NCI-H1048 (cell line): ENCODE measurements around the gene AP1S3.
"Not testable (repeated sequence)": the region's sequence is repeated elsewhere in the genome, so short reads cannot be mapped to it uniquely, and the experiment has no call there.

Source experiments
- DNase-seq: peaks from one replicate; lab custom pipeline; 2025; lab: John Stamatoyannopoulos, UW

The AP1S3 gene

DNA sequence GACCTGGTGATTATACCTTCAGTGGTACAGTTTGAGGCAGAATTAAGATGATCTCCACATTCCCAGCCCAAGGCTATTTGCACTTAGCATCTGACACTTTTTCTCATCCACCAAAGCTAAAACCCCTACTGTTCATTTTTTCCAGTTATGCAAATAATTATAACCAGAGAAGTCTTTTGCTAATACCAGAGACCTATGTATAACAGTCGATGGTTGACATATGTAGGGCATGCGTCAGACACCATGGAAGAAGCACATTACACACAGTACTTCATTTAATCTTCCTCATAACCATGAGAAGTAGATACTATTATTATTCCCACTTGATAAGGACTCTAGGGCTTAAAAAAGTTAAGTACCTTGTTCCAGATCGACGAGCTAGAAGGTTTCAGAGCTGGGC lies 36.5 kb downstream of the AP1S3 start:
- DNase-seq, result peak; percentile 33

DNA sequence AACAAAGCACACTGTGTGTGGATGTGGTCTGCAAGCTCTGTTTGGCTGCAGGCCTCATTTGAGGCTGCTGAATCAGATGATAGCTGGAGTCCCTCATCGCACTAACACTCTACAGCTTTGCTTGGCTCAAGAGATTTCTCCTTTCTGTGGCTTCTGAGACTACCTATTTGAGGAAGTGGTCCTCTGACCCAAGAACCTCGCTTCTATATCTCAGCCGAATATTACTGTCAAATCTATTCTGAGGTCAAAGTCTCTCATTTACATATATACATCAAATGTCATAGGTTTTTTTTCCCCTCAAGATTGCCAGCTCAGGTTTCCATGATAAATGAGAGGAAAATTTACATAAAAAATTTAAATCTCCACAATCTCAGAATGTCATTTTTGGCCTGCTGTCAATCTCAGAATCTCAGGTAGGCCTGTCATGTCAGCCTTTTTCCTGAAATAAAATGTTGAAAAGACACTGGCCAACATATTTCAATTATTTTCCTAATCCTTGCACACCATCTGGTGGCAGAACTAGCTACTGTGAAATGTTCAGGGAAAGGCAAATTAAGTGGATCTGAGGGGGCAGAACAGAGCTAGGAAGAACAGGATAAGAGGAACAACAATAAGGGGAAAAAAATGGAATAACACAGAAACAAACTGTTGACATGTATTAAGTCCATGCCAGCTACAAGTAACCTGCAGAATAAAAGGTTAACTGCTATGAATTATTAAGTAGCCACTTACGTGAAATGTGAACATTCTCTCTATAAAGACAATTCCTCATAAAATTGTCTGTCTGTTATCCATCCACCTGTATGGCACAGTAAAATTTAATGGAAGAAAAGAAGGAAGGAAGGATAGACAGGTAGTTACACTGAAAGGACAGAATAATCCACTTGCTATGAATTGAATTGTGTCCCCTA lies 39.3 kb downstream of the AP1S3 start:
- no peak for DNase-seq

DNA sequence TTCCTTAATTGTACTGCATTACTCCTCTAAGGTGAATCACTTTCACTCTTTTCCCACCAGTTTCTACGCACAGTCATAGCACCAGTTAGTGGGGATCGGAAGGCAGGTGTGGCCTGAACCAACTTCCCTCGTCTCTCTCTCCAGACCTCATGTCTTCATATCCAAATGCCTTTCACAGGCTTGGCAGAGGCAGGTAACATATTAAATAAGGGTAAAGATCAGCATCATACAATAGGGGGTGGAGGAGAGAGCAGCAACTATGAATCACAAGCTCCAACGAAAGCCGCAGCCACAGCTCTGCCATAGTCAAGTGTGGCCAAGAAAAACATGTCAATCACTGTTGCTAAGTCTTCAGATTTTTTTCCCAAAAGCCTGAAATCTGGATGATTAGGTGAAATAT lies 40.3 kb downstream of the AP1S3 start:
- no peak for DNase-seq

DNA sequence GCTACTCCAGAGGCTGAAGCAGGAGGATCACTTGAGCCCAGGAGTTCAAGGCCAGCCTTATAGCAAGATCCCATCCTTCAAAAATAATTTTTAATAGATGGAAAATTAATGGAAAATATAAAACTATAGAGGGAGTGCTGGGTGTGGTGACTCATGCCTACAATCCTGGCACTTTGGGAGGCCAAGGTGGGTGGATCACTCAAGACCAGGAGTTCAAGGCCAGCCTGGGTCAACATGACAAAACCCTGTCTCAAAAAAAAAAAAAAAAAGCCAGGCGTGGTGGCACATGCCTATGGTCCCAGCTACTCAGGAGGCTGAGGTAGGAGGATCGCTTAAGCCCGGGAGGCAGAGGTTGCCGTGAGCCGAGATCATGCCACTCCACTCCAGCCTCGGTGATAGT lies 48.0 kb downstream of the AP1S3 start:
- no peak for DNase-seq

DNA sequence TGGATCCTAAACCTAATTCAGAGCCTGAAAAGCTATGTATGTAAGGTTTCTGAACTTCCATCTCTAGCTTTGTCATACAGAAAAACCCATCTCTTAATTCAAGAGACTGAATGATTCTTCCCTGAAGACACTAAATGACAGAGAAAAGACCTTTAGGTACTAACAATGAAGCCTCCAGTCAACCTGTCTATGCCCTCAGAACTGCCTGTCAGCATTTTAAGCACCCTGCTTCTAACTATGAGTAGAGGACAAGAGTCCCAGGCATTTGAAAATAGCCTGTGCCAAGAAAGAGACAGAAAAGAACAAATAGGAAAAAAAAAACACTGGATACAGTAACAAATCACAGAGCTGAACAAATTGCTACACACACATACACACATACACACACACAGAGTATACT lies 48.6 kb downstream of the AP1S3 start:
- no peak for DNase-seq

DNA sequence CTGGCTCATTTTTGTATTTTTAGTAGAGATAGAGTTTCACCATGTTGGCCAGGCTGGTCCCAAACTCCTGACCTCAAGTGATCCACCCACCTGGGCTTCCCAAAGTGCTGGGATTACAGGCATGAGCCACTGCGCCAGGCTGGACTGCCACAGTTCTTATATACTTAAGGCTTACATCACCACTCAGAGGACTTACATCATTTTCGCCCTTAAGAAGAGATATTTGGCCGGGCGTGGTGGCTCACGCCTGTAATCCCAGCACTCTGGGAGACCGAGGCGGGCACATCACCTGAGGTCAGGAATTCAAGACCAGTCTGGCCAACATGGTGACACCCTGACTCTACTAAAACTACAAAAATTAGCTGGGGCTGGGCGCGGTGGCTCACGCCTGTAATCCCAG lies 49.3 kb downstream of the AP1S3 start:
- not testable (repeated sequence) for DNase-seq

DNA sequence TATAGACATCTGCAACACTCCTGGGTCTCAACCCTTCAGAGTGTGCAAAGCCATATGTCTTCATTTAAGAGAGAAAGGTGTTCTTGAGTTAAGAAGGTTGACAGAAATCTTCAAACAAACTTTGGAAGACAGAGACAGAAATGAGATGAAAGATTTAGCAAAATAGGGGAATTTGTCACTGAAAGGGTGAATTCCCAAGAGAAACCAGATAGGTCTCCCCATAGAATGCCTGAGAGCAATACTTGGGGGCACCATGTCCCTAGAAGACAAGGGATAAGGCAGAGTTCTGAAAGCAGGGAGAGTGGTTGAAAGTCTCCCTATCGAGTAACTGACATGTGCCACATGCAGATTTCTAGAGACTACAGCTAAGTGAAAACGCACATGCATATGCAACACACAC lies 50.0 kb downstream of the AP1S3 start:
- no peak for DNase-seq

DNA sequence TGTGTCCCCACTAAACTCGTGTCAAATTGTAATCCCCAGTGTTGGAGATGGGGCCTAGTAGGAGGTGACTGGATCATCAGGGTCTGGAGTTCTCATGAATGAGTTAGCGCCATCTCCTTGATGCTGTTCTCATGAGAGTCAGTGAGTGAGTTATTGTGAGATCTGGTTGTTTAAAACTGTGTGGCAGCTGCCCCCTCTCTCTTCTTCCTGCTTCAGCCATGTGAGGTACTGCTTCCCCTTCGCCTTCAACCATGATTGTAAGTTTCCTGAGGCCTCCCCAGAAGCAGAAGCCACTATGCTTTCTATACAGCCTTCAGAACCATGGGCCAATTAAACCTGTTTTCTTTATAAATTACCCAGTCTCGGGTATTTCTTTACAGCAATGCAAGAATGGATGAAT lies 50.4 kb downstream of the AP1S3 start:
- no peak for DNase-seq

DNA sequence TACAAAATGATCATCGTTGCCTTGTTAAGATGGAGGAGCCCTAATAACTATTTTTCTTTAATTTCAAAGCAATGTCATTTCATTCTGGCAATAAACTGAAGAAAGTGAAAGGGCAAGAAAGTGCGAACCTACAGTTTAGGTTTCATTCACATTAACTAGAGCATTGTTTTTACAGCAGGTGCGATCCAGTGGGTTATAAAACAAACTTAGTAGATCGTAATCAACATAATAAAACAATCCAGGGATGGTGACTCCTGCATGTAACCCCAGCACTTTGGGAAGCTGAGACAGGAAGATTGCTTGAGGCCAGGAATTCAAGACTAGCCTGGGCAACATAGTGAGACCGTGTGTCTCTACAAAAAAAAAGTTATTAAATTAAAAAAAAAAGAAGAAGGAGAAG lies 51.1 kb downstream of the AP1S3 start:
- DNase-seq, result no peak

DNA sequence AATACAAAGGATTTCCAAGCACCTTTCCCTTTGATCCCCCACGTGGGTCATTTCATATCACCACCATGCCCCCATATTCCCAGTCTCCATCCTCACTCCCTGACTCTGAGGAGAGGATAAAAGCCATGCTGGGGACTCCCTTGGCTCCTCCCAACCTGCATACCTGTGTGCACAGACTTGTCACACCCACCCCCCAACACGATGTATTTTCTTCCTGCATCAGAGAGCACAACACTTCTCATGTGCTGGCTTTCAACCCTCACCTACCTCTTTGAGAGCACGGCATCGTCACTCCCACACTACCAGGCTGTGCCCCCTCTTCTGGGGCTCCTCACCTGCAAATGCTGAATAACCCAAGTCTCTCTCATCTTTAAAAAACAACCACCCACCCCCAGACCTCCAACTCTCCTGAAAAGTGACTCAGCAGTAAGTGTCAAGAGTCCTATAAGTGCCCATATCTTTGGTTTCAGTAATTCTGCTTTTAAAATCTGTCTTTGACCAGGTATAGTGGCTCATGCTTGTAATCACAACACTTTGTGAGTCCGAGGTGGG lies 53.1 kb downstream of the AP1S3 start:
- no peak for DNase-seq

DNA sequence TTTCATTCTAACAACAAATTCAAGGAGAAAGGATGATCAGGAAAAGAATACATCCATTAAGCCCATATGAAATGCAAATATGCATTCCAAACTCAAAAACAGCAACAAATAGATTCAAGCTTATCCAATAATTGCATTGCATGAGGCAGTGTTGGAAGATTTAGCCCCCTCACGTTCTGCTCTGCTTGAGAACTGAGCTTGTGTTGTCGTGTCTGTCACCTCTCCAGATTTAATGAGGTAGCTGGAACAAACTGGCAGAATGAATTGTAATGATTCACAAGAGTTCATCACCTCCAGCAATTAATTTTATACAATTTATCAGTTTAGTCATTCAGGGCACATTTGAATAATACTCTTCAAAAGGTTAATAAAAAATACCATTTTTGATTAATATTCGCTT lies 54.8 kb downstream of the AP1S3 start:
- no peak for DNase-seq

DNA sequence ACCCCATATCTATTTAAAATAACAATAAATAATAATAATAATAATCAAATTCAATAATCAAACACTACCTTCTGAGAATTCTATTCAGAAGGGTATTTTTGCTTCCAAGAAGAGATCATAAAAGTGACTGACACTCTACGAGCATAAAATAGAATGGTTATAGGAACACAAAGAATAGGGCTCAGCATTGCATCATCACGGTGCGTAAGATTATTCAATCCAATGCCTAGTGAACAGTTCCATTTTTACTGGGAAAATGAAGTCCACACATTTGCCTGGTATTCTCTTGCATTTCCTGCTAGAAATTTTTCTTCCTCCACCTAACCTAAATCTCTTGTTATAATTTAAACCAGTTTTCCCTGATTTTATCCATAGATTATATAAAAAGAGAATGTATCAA lies 55.8 kb downstream of the AP1S3 start:
- no peak for DNase-seq

DNA sequence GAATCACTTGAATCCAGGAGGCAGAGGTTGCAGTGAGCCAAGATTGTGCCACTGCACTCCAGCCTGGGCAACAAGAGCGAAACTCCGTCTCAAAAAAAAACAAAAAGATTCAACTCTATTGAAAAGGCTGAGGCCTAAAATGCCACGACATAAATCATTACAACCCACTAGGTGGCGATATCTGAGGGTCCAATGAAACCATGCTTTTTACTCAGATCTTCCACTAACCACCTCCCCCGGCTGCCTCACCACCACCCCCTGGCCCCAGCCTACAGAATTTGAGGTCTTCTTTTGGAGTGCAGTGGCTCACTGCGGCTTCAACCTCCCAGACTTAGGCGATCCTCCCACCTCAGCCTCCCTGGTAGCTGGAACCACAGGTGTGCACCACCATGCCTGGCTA lies 57.5 kb downstream of the AP1S3 start:
- DNase-seq, result no peak

DNA sequence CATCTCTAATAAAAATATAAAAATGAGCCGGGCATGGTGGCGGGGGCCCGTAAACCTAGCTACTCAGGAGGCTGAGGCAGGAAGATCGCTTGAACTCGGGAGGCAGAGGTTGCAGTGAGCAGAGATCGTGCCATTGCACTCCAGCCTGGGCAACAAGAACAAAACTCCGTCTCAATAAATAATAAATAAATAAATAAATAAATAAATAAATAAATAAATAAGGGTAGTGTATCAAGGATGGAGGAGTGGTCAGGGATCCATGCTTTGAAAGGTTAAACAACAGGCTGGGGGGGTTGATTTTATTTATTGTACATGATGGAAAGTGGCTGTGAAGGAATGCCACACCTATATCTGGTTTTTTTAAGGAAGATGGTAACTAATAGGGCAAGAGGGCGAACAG lies 63.2 kb downstream of the AP1S3 start:
- no peak for DNase-seq

DNA sequence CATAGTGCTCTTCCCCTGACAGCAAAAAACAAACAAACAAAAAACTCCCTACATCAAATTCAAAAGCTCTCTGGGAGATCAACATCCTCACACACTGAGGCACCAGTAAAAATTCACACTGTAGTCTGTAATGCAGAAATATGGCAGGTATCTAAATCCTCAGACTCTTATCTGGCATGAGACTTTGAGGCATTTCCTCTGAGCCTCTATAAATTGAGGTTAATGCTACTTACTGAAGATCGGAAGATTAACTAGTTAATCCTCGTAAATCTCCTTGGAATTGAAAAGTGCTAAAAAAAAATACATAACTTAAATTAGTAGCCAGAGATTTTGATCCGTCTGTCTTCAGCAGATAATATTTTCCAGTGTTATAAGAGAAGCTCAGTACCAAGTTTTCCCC lies 65.0 kb downstream of the AP1S3 start:
- no peak for DNase-seq

DNA sequence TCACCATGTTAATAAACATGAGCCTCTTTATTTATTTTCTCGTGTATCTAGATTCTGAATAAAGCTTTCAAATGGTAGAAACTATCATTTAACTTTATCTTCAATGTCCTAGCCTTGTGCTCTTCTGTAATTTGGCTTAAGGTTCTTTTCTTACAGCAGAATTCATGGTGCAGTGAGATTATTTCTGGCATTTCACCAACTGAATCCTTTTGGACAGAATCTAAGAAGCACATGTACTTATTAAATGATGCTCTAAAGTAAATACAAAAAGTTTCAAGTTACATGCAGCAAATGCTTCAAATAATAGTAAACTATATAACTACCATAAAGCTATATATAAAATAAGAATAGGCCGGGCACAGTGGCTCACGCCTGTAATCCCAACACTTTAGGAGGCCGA lies 65.9 kb downstream of the AP1S3 start:
- no peak for DNase-seq

DNA sequence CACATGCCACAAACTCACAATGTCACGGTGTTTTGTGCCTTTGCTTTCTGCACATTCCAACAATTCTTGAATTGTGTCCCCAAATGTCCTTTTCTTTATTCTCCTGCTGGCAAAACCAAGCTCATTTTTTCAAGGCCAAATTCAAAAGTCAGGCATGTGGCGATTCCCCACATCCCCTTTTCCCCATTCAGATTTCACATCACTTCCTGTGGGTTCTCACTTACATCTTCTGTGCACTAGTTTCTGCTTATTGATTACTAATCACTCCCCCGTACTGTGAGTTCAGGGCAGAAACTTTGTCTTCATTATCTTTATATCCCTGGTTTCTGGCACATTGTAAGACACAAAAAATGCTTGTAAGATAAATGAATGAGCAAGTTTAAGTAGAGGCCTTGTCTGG lies 69.2 kb downstream of the AP1S3 start:
- no peak for DNase-seq

DNA sequence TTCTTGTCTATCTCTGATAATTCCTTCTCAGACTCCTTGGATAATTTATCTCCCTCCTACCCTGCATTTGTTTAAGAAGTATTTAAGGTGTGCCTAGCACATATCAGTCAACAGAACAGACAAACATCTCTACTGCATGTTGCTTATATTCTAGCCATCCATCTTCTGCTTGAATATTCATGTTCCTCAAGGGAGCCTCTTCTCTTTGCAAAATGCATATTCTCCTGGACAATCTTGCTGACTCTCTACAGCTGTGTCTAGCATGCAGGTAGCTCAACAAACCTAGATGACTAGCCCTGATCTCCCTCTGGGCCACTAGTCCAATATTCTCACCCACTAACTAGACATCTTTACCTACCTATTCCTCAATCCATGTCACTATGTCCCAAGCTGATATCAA lies 70.0 kb downstream of the AP1S3 start:
- no peak for DNase-seq

DNA sequence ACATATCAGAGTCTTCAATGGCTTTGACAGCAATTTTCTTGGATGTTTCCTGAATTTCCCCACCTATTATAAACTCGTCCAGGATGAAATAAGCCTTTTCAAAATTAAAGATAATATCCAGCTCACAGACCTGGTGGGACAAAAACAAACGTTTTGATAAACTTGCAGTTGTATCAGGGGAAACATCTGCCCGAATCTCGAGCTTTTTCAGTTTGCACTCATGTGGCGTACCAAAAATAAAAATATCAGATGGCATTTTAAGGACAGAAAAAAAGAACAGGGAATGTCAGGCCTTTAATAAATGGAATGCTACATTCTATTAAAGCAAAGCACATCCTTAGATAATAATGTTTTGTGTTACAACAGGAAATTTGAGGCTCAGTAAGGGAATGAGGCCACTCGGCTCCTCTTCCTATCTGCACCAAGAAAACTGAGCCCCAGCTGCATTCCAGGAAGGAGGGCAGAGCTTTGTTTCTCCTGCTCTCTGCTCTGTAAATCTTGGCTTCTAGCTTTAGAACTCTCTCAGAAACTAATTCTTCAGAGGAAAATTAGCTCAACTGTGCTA lies 72.1 kb downstream of the AP1S3 start:
- no peak for DNase-seq

DNA sequence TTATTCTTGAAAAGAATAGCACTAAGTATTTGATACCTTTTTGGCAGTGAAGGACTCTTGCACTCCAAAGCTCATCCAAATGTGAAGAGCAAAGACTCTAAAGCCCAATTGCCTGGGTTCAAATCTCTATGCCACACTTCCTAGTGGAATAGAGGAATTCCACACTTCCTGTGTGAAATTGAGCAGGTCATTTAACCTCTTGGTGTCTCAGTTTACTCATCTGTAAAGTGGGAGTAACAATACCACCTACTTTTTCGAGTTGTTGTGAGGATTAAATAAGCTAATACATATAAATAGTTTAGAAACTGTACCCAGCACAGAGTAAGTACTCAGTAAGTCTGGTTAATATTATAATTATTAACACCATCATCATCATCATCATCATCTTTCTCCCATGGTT lies 72.6 kb downstream of the AP1S3 start:
- no peak for DNase-seq

DNA sequence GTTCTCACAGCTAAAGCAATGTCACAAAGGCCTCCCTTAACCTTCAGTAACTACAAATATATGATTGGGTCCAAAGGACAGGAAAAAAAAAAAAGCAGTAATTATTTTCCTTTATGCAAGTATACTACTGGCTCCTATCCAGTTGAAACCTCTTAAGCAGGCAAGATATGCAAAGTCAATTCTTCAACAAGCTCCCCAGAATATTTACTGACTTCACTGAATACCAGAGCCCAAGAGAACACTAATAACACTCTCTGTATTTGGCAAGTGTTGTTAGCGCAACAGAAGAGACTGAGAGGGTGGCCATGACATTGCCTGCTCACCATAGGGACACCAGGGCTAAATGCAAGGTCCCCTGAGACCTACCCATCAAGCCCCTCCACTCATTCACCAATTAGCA lies 74.5 kb downstream of the AP1S3 start:
- no peak for DNase-seq

DNA sequence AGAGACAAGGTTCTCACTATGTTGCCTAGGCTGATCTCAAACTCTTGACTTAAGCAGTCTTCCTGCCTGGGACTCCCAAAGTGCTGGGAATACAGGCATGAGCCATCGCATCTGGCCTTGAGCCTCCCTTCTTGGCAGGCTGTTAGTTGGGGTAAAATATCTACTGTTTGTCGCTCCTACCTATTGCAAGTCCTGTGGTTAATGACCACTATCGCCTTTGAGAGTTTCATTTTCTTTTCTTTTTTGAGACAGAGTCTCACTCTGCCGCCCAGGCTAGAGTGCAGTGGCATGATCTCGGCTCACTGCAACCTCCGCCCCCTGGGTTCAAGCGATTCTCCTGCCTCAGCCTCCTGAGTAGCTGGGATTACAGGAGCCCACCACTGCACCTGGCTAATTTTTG lies 75.6 kb downstream of the AP1S3 start:
- DNase-seq, result not testable (repeated sequence)

DNA sequence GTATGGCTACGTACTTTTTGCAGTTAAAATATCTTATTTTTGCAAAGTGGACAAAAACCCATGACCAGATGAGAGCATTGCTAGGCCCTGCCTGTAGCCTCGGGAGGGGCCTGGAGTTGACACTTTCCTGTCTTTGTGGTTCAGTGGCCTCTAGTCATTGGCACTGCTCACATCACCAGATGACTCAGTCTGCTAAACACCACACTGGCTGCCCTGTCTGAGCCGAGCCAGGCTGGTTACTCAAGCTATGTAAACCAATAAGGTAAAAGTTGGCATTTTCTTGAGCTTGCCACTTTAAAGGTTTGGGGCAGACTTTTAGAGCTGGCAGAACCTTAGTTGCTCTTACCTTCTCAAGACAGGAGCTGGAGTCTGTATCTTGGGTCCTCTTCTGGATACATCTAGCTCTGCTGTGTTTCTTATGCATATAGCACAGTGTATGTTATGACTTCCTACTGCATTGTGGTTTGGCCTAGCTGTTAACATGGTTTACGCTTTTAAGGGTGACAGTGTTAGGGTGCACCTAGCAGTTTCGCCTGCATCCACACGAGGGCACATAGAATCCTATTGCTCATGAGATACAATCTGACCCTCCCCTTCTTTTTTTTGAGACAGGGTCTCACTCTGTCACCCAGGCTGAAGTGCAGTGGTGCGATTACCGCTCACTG lies 76.4 kb downstream of the AP1S3 start:
- no peak for DNase-seq
